K562 (cell line): ENCODE results near the gene RSBN1L. TPM values are rescaled to one million over a fixed set of nuclear protein-coding genes. Genes with fewer than 3 reads are reported as not detected.

Source experiments
- ATAC-seq: fragments of 200-7000 bp; cut with Tn5 transposase; 3 replicates; pipeline ENCODE4 v1.9.1; 2020; ENCODE audit warnings: moderate library complexity
- BruUV-seq: library from RNA; stranded (reverse); fragments of 400-500 nt; replicated peaks from 2 replicates; lab custom pipeline; 2021; lab: Mats Ljungman, UMichigan
- CTCF ChIA-PET: fragments of 300-600 bp; formaldehyde crosslinking; extraction: SDS; loops from one replicate; lab custom pipeline; 2021; ENCODE audit warnings: low intra/inter-chr PET ratio; lab: Yijun Ruan, JAX
- POLR2A ChIA-PET: fragments of 300-600, 350-650 bp; sonication (Branson Sonifier 250); formaldehyde crosslinking; extraction: SDS; loops from one replicate; lab custom pipeline; 2021; ENCODE audit warnings: antibody characterized with exemption, inconsistent platforms; lab: Yijun Ruan, JAX
- DNase-seq, 4 experiments: peaks; one replicate each; pipeline versions ENCODE4 v3.0.0 to v3.0.0-alpha.2; 2011 to 2018; ENCODE audit warnings: low spot score in 3 of 4, mixed read lengths in 3 of 4; ENCODE audit errors: extremely low read depth in 1 of 4
- FAIRE-seq: peaks from 2 replicates; lab custom pipeline; 2011; peaks lifted over from hg19 to GRCh38; lab: Jason Lieb, UNC
- H2AFZ ChIP-seq: 2 replicates; pipeline ENCODE4 v1.6.0; 2011; ENCODE audit warnings: low read depth, low read length, control low read depth, inconsistent platforms
- H3K27ac ChIP-seq: fragments of 200-600 bp; 3 replicates; pipeline ENCODE4 v1.8.0; 2011; ENCODE audit warnings: low read depth, mild to moderate bottlenecking, control low read depth, inconsistent platforms, low read length, moderate library complexity, mixed read lengths; ENCODE audit errors: extremely low read depth
- H3K27me3 ChIP-seq, 2 experiments: fragments of 300-600 bp in 1 of 2; 2 replicates in 1 of 2; 3 replicates in 1 of 2; pipeline versions ENCODE4 v1.6.0 to v1.8.0; 2011; ENCODE audit warnings: inconsistent platforms in 2 of 2, low read length in 2 of 2, mild to moderate bottlenecking in 1 of 2, mixed read lengths in 1 of 2, moderate library complexity in 1 of 2; ENCODE audit not compliant: control insufficient read depth in 2 of 2, insufficient read depth in 2 of 2
- H3K36me3 ChIP-seq: fragments of 300-600 bp; 3 replicates; pipeline ENCODE4 v1.8.0; 2011; ENCODE audit warnings: mild to moderate bottlenecking, low read length, inconsistent platforms; ENCODE audit not compliant: control insufficient read depth, insufficient read depth
- H3K4me1 ChIP-seq, 2 experiments: fragments of 200-600 bp in 1 of 2; replicated peaks in 1 of 2; 2 replicates in 1 of 2; 3 replicates in 1 of 2; pipeline versions ENCODE4 v1.5.1 to v1.8.0; 2011; ENCODE audit warnings: inconsistent platforms in 2 of 2, low read length in 2 of 2, mild to moderate bottlenecking in 1 of 2, mixed read lengths in 1 of 2, moderate library complexity in 1 of 2; ENCODE audit not compliant: control insufficient read depth in 2 of 2, insufficient read depth in 2 of 2
- H3K4me2 ChIP-seq: 2 replicates; pipeline ENCODE4 v1.6.1; 2011; ENCODE audit warnings: low read length, control low read depth, inconsistent platforms, mixed read lengths; ENCODE audit not compliant: insufficient read depth
- H3K4me3 ChIP-seq: fragments of 200-600 bp; sonication (generic), shearing (Covaris generic); 2 replicates; pipeline ENCODE4 v1.5.1; 2016; ENCODE audit warnings: control low read depth, inconsistent platforms
- H3K79me2 ChIP-seq: fragments of 200-600 bp; 3 replicates; pipeline ENCODE4 v1.8.0; 2011; ENCODE audit warnings: low read length, inconsistent platforms; ENCODE audit not compliant: control insufficient read depth, insufficient read depth
- H3K9ac ChIP-seq, 2 experiments: 2 replicates each; pipeline versions ENCODE4 v1.6.0 to v1.6.1; 2011; ENCODE audit warnings: low read depth in 2 of 2, low read length in 2 of 2, control low read depth in 1 of 2, inconsistent platforms in 1 of 2, mild to moderate bottlenecking in 1 of 2, mixed read lengths in 1 of 2; ENCODE audit not compliant: insufficient read depth in 1 of 2
- H3K9me1 ChIP-seq: one replicate; pipeline ENCODE4 v1.6.0; 2011; ENCODE audit warnings: inconsistent platforms, mild to moderate bottlenecking, low read length, moderate library complexity; ENCODE audit not compliant: control insufficient read depth, insufficient read depth
- H3K9me3 ChIP-seq: replicated peaks from 2 replicates; pipeline ENCODE4 v1.5.1; 2011; ENCODE audit warnings: low read depth, low read length, inconsistent platforms; ENCODE audit not compliant: control insufficient read depth, insufficient read depth
- H4K20me1 ChIP-seq: replicated peaks from 2 replicates; pipeline ENCODE4 v1.6.1; 2011; ENCODE audit warnings: low read length, inconsistent platforms, mixed read lengths; ENCODE audit not compliant: control insufficient read depth, insufficient read depth
- DMBX1 ChIP-seq: fragments of 250-450 bp; sonication (Bioruptor Pico); IDR thresholded peaks from 2 replicates; pipeline ENCODE4 v1.8.0; 2022; ENCODE audit warnings: inconsistent platforms, mild to moderate bottlenecking, moderate library complexity, borderline replicate concordance
- HDAC3 ChIP-seq: fragments of 450-650 bp; IDR thresholded peaks from 2 replicates; pipeline ENCODE4 v1.6.1; 2018; ENCODE audit warnings: borderline replicate concordance, mild to moderate bottlenecking, moderate library complexity; ENCODE audit not compliant: partially characterized antibody
- HMGN3 ChIP-seq: IDR thresholded peaks from 2 replicates; pipeline ENCODE4 v1.6.1; 2011; ENCODE audit warnings: borderline replicate concordance, low read depth, mild to moderate bottlenecking, mixed read lengths, low read length; ENCODE audit not compliant: insufficient read length; ENCODE audit errors: extremely low read depth
- JUND ChIP-seq, 2 experiments: IDR thresholded peaks; 2 replicates in 1 of 2; 3 replicates in 1 of 2; pipeline ENCODE4 v1.6.1; 2011; ENCODE audit warnings: borderline replicate concordance in 2 of 2, low read depth in 2 of 2, low read length in 2 of 2, improper control_type of control experiment in 1 of 2, missing biosample characterization in 1 of 2, missing genetic modification characterization in 1 of 2, missing genetic modification reagents in 1 of 2
- MCM5 ChIP-seq: fragments of 450-650 bp; IDR thresholded peaks from 2 replicates; pipeline ENCODE4 v1.6.1; 2016; ENCODE audit warnings: low read depth
- POLR2A ChIP-seq: fragments of 450-650 bp; conservative IDR thresholded peaks from 2 replicates; pipeline ENCODE4 v1.6.1; 2016
- POLR2G ChIP-seq: fragments of 200-400 bp; formaldehyde crosslinking; IDR thresholded peaks from 2 replicates; pipeline ENCODE4 v1.6.1; 2017; ENCODE audit warnings: low read depth, mild to moderate bottlenecking, antibody characterized with exemption, low read length, moderate library complexity
- SP1 ChIP-seq: sonication (generic); formaldehyde crosslinking; IDR thresholded peaks from 2 replicates; pipeline ENCODE4 v1.8.1; 2022; ENCODE audit warnings: mild to moderate bottlenecking, missing genetic modification reagents
- SREBF1 ChIP-seq: fragments of 150-350 bp; IDR thresholded peaks from 2 replicates; pipeline ENCODE4 v1.6.1; 2014; ENCODE audit warnings: antibody characterized with exemption, low read depth, low read length, borderline replicate concordance
- TAF7 ChIP-seq: fragments of 450-650 bp; IDR thresholded peaks from 2 replicates; pipeline ENCODE4 v1.6.1; 2016; ENCODE audit warnings: missing genetic modification characterization, missing compliant biosample characterization
- ZFPM2 ChIP-seq: fragments of 250-450 bp; sonication (Bioruptor Pico); IDR thresholded peaks from 2 replicates; pipeline ENCODE4 v1.5.1; 2022; ENCODE audit warnings: mild to moderate bottlenecking
- WGBS: fragments of 100-300 bp; shearing (Covaris generic); methylation state at CpG from one replicate; pipeline ENCODE4 v1.1.6; 2016; ENCODE audit warnings: low coverage, mixed read lengths; ENCODE audit not compliant: insufficient coverage; ENCODE audit errors: missing lambda C conversion rate; 5-methylcytosine and 5-hydroxymethylcytosine counted together
- in situ Hi-C: fragments of 300-500 bp; cut with MboI; formaldehyde crosslinking; loops from 4 replicates; pipeline ENCODE4 v1.15.0; 2018; ENCODE audit warnings: inconsistent platforms, mixed read lengths
- intact Hi-C: fragments of 100-400 bp; cut with micrococcal nuclease; formaldehyde crosslinking; loops from 2 replicates; pipeline ENCODE4 v1.14.2; 2022
- polyA plus RNA-seq, 8 experiments: library from polyadenylated mRNA; depleted of rRNA in 4 of 8; stranded (reverse) in 5 of 8; unstranded in 3 of 8; fragments of >200 nt; fragmentation: Nextera tagmentation in 2 of 8; fragmentation: Illumina TruSeq in 1 of 8; extraction: Ambion mirVana in 2 of 8; extraction: Trizol in 1 of 8; gene quantifications; 2 replicates each; pipeline versions ENCODE4 v1.2.1 to v1.2.3, GENCODE V29; 2011 to 2014; ENCODE audit warnings: inconsistent platforms in 1 of 8, missing spikeins in 1 of 8
- total RNA-seq, 7 experiments: library from RNA; depleted of rRNA in 6 of 7; stranded (reverse); fragments of >200 nt in 6 of 7; fragmentation: Illumina TruSeq in 2 of 7; extraction: Trizol in 2 of 7; gene quantifications; 2 replicates each; pipeline versions ENCODE4 v1.2.1 to v1.2.3, GENCODE V29; 2011 to 2021; ENCODE audit warnings: low replicate concordance in 1 of 7

RSBN1L gene
- total and polyA plus RNA-seq, 9 of the 15 experiments (the other 6 are each of a cell fraction or from before 2014, with no cell fraction given) = 6.2 to 35.2 (median 20.1) TPM

- Histone ChIP-seq H3K4me1 (no peaks in the 10 kb centered on the region), H3K4me3 (no peak overlapping the region), H3K9me1 (no peaks in the 10 kb centered on the region), H4K20me1 (no peaks in the 10 kb centered on the region), H3K9me3 (no peaks in the 10 kb centered on the region), H3K27ac (no peak overlapping the region), H2AFZ (no peak overlapping the region), H3K79me2 (peaks cover 33% of the 10 kb centered on the region), H3K9ac (no peak overlapping the region), H3K4me2 (no peak overlapping the region), H3K27me3 (no peaks in the 10 kb centered on the region), H3K36me3 (peaks cover 78% of the 10 kb centered on the region)
- ChIA-PET CTCF (no interaction called here), POLR2A (interaction anchor here (1.1 to 1.2 kb wide), 2 partner anchors 8 to 10 kb away, joined by 3 read pairs; no protein-coding TSS in a partner anchor)
- 72% methylated on average over 5 of the region's 5 CpGs for WGBS
- no peak for DNase-seq
- no TSS peak for BruUV-seq
- intact Hi-C loops = no loop called here
- no peak for TF ChIP-seq SP1 (CRISPR knock-in tag)
- no peak for TF ChIP-seq HMGN3
- no peak for FAIRE-seq
- no peak for ATAC-seq
- in situ Hi-C loops = no loop called here
These were observed 11.0 kb upstream of the RSBN1L start for GRCh38 chr7:77685233-77685632.

GRCh38 chr7:77687100-77687746 is 9.0 kb upstream of the RSBN1L start:
- TSS peak; percentile 7 for BruUV-seq
- intact Hi-C loops = no loop called here
- ChIA-PET CTCF (no interaction called here), POLR2A (interaction anchor here (1.1 kb wide), 1 partner anchor 14 kb away, joined by 4 read pairs; no protein-coding TSS in a partner anchor)
- Histone ChIP-seq H3K4me2 (no peak overlapping the region), H3K4me3 (no peak overlapping the region), H3K36me3 (peaks cover 72% of the 10 kb centered on the region), H3K4me1 (peaks cover 2 to 11% of the 10 kb centered on the region in 2 experiments; a peak in 3 of 5 replicates), H3K9ac (no peak overlapping the region), H3K9me3 (no peaks in the 10 kb centered on the region), H3K27me3 (no peaks in the 10 kb centered on the region), H3K27ac (no peak overlapping the region), H3K9me1 (no peaks in the 10 kb centered on the region), H2AFZ (no peak overlapping the region), H4K20me1 (no peaks in the 10 kb centered on the region), H3K79me2 (peaks cover 51% of the 10 kb centered on the region)
- TF ChIP-seq ZFPM2 (CRISPR knock-in tag) (no peak), SREBF1 (no peak), POLR2A (no peak), MCM5 (no peak), TAF7 (tag) (no peak), DMBX1 (CRISPR knock-in tag) (no peak), JUND (IDR thresholded peaks at IDR 0.05; ENCODE audit: borderline replicate concordance, low read depth, low read length) (no peak), JUND (tag; IDR thresholded peaks at IDR 0.05; ENCODE audit: borderline replicate concordance, low read depth, low read length) (no peak), HDAC3 (no peak), POLR2G (no peak)
- 96% methylated on average over 1 of the region's 1 CpG for WGBS
- in situ Hi-C loops = no loop called here
- no peak for ATAC-seq
- FAIRE-seq = no peak
- no peak for DNase-seq
